Hepatocyte (in vitro differentiated cells): Measurements from ENCODE around the gene ADGRV1. TPM values are rescaled to one million over a fixed set of nuclear protein-coding genes. Genes with fewer than 3 reads are reported as not detected.

ENCODE experiments used
- DNase-seq: peaks from one replicate; pipeline ENCODE4 v3.0.0-alpha.2; 2016; ENCODE audit warnings: low spot score
- H2AFZ ChIP-seq: fragments of 200-600 bp; sonication (generic); 2 replicates; pipeline ENCODE4 v1.6.0; 2016; ENCODE audit warnings: antibody characterized with exemption, mild to moderate bottlenecking
- H3K27ac ChIP-seq: fragments of 200-600 bp; sonication (generic); 2 replicates; pipeline ENCODE4 v1.5.1; 2016; ENCODE audit warnings: mild to moderate bottlenecking
- H3K27me3 ChIP-seq: fragments of 200-600 bp; sonication (generic); 2 replicates; pipeline ENCODE4 v1.6.1; 2016
- H3K36me3 ChIP-seq: fragments of 200-600 bp; sonication (generic); replicated peaks from 2 replicates; pipeline ENCODE4 v1.5.1; 2016; ENCODE audit warnings: low read depth; ENCODE audit not compliant: insufficient read depth
- H3K4me1 ChIP-seq: fragments of 200-600 bp; sonication (generic); 2 replicates; pipeline ENCODE4 v1.5.1; 2016; ENCODE audit warnings: mild to moderate bottlenecking, moderate library complexity; ENCODE audit not compliant: insufficient read depth
- H3K4me2 ChIP-seq: fragments of 200-600 bp; sonication (generic); 2 replicates; pipeline ENCODE4 v1.6.0; 2016
- H3K4me3 ChIP-seq: fragments of 200-600 bp; sonication (generic); 2 replicates; pipeline ENCODE4 v1.5.1; 2016; ENCODE audit warnings: mild to moderate bottlenecking
- H3K79me2 ChIP-seq: fragments of 200-600 bp; sonication (generic); 2 replicates; pipeline ENCODE4 v1.6.0; 2017; ENCODE audit warnings: mild to moderate bottlenecking
- H3K9me2 ChIP-seq: fragments of 200-600 bp; sonication (generic); replicated peaks from 2 replicates; pipeline ENCODE4 v1.6.0; 2017; ENCODE audit warnings: mild to moderate bottlenecking; ENCODE audit not compliant: insufficient read depth
- H3K9me3 ChIP-seq: fragments of 200-600 bp; sonication (generic); 2 replicates; pipeline ENCODE4 v1.5.1; 2016; ENCODE audit warnings: low read depth, mild to moderate bottlenecking
- H4K20me1 ChIP-seq: fragments of 200-600 bp; sonication (generic); 2 replicates; pipeline ENCODE4 v1.6.0; 2016; ENCODE audit warnings: mild to moderate bottlenecking; ENCODE audit not compliant: insufficient read depth, poor library complexity, severe bottlenecking
- CTCF ChIP-seq: fragments of 200-600 bp; sonication (generic); IDR thresholded peaks from 2 replicates; pipeline ENCODE4 v1.5.1; 2016; ENCODE audit warnings: antibody characterized with exemption, mild to moderate bottlenecking; ENCODE audit not compliant: poor library complexity
- EZH2 ChIP-seq: fragments of 200-600 bp; sonication (generic); IDR thresholded peaks from 2 replicates; pipeline ENCODE4 v1.6.1; 2016; ENCODE audit warnings: antibody characterized with exemption, mild to moderate bottlenecking, borderline replicate concordance
- EZH2phosphoT487 ChIP-seq: fragments of 200-600 bp; sonication (generic); IDR thresholded peaks from one replicate; pipeline ENCODE4 v1.6.1; 2018; ENCODE audit warnings: antibody characterized with exemption, mild to moderate bottlenecking, low read depth, moderate library complexity; ENCODE audit not compliant: unreplicated experiment, severe bottlenecking
- WGBS: methylation state at CpG from one replicate; pipeline ENCODE4 v1.1.6; 2016; ENCODE audit warnings: low lambda C conversion rate; ENCODE audit errors: missing lambda C conversion rate; 5-methylcytosine and 5-hydroxymethylcytosine counted together
- polyA plus RNA-seq: library from polyadenylated mRNA; unstranded; fragments of >200 nt; fragmentation: Nextera tagmentation; extraction: Ambion mirVana; gene quantifications from 2 replicates; pipeline ENCODE4 v1.2.1, GENCODE V29; 2016
- total RNA-seq: library from RNA; depleted of rRNA; stranded (reverse); fragments of >200 nt; gene quantifications from 2 replicates; pipeline ENCODE4 v1.2.3, GENCODE V29; 2014

Gene ADGRV1
- total and polyA plus RNA-seq, 2 experiments from 2014 or later, result 74.9 to 88.3 TPM

GRCh38 chr5:90740244-90740799 is 181.7 kb downstream of the ADGRV1 start:
- Histone ChIP-seq H3K9me3 (peaks cover 8% of the 10 kb centered on the region), H3K9me2 (no peaks in the 10 kb centered on the region), H3K27me3 (no peaks in the 10 kb centered on the region), H3K4me2 (no peak overlapping the region), H4K20me1 (no peaks in the 10 kb centered on the region), H3K79me2 (no peaks in the 10 kb centered on the region), H3K4me3 (no peak overlapping the region), H3K4me1 (no peaks in the 10 kb centered on the region), H3K36me3 (no peaks in the 10 kb centered on the region), H3K27ac (peak overlapping the region; percentile 56), H2AFZ (no peak overlapping the region)
- no peak for DNase-seq
- TF ChIP-seq EZH2 (no peak), EZH2phosphoT487 (no peak), CTCF (no peak)
- 81% methylated on average over 4 of the region's 4 CpGs for WGBS

GRCh38 chr5:90741022-90741564 is 182.5 kb downstream of the ADGRV1 start:
- TF ChIP-seq CTCF (no peak), EZH2 (no peak), EZH2phosphoT487 (no peak)
- peak overlapping the region; percentile 56 for H3K27ac ChIP-seq
- 82% methylated on average over 2 of the region's 2 CpGs for WGBS

GRCh38 chr5:90746119-90746518 is 187.5 kb downstream of the ADGRV1 start:
- Histone ChIP-seq H2AFZ (no peak overlapping the region), H3K36me3 (no peaks in the 10 kb centered on the region), H3K4me1 (no peaks in the 10 kb centered on the region), H4K20me1 (no peaks in the 10 kb centered on the region), H3K27ac (no peak overlapping the region), H3K4me3 (no peak overlapping the region), H3K9me3 (no peaks in the 10 kb centered on the region), H3K4me2 (no peak overlapping the region), H3K79me2 (no peaks in the 10 kb centered on the region), H3K9me2 (no peaks in the 10 kb centered on the region), H3K27me3 (no peaks in the 10 kb centered on the region)
- TF ChIP-seq EZH2 (no peak), EZH2phosphoT487 (no peak), CTCF (no peak)
- WGBS, result 100% methylated on average over 1 of the region's 1 CpG
- no peak for DNase-seq

More at GRCh38 chr5:90741022-90741564, 182.5 kb downstream of the ADGRV1 start:
- H3K9me2 ChIP-seq, result no peaks in the 10 kb centered on the region
- no peaks in the 10 kb centered on the region for H3K36me3 ChIP-seq
- H4K20me1 ChIP-seq, result no peaks in the 10 kb centered on the region
- no peak overlapping the region for H3K4me3 ChIP-seq
- H2AFZ ChIP-seq, result no peak overlapping the region
- H3K4me2 ChIP-seq, result no peak overlapping the region
- no peaks in the 10 kb centered on the region for H3K27me3 ChIP-seq
- peaks cover 8% of the 10 kb centered on the region for H3K9me3 ChIP-seq
- no peak for DNase-seq
- no peaks in the 10 kb centered on the region for H3K79me2 ChIP-seq
- H3K4me1 ChIP-seq, result no peaks in the 10 kb centered on the region
